ENCODE results near the gene SERPINA4. TPM values are rescaled to one million over a fixed set of nuclear protein-coding genes. Genes with fewer than 3 reads are reported as not detected.

SERPINA4 gene
- total RNA-seq, 1 donor from 2014 or later = not detected

GRCh38 chr14:94596361-94596760, 35.1 kb downstream of the SERPINA4 start:
- Mint-ChIP-seq H3K4me1 (no peaks in the 10 kb centered on the region), H3K36me3 (ENCODE audit: low read depth) (no peaks in the 10 kb centered on the region), H3K9me3 (no peaks in the 10 kb centered on the region), H3K27me3 (peaks cover 1% of the 10 kb centered on the region), H3K27ac (no peak overlapping the region), H3K4me3 (no peak overlapping the region)
- ChIA-PET CTCF (no interaction called here), POLR2A (no interaction called here)
- DNase-seq (no peak), ATAC-seq (ENCODE audit: low read depth) (no peak)
- no peak for TF ChIP-seq CTCF (IDR thresholded peaks at IDR 0.05)
- intact Hi-C loops (cut with micrococcal nuclease) = no loop called here

- no peak overlapping the region for H3K27ac Mint-ChIP-seq
- TF ChIP-seq CTCF (IDR thresholded peaks at IDR 0.05) = no peak
- H3K9me3 Mint-ChIP-seq = no peaks in the 10 kb centered on the region
- H3K36me3 Mint-ChIP-seq (ENCODE audit: low read depth) = no peaks in the 10 kb centered on the region
- DNase-seq (no peak), ATAC-seq (ENCODE audit: low read depth) (no peak)
- no peak overlapping the region for H3K4me3 Mint-ChIP-seq
- CTCF ChIA-PET = no interaction called here
- POLR2A ChIA-PET = no interaction called here
- H3K27me3 Mint-ChIP-seq = peaks cover 1% of the 10 kb centered on the region
- H3K4me1 Mint-ChIP-seq = no peaks in the 10 kb centered on the region
- intact Hi-C loops (cut with micrococcal nuclease) = no loop called here
These were observed 36.5 kb downstream of the SERPINA4 start for GRCh38 chr14:94597788-94598187.

- CTCF ChIA-PET = no interaction called here
- Mint-ChIP-seq H3K36me3 (ENCODE audit: low read depth) (no peaks in the 10 kb centered on the region), H3K27ac (no peak overlapping the region), H3K27me3 (peaks cover 1% of the 10 kb centered on the region), H3K9me3 (no peaks in the 10 kb centered on the region), H3K4me3 (no peak overlapping the region), H3K4me1 (no peaks in the 10 kb centered on the region)
- ATAC-seq (ENCODE audit: low read depth) (no peak), DNase-seq (no peak)
- POLR2A ChIA-PET = interaction anchor here (0.7 kb wide), 1 partner anchor 15 kb away, joined by 6 read pairs; no protein-coding TSS in a partner anchor
- intact Hi-C loops (cut with micrococcal nuclease) = no loop called here
- no peak for TF ChIP-seq CTCF (IDR thresholded peaks at IDR 0.05)
These were observed 37.2 kb downstream of the SERPINA4 start for GRCh38 chr14:94598506-94598815.

GRCh38 chr14:94598816-94599655, 37.8 kb downstream of the SERPINA4 start:
- Mint-ChIP-seq H3K4me1 (no peaks in the 10 kb centered on the region), H3K4me3 (no peak overlapping the region), H3K36me3 (ENCODE audit: low read depth) (no peaks in the 10 kb centered on the region), H3K9me3 (no peaks in the 10 kb centered on the region), H3K27ac (no peak overlapping the region), H3K27me3 (peaks cover 1% of the 10 kb centered on the region)
- DNase-seq (no peak), ATAC-seq (ENCODE audit: low read depth) (no peak)
- ChIA-PET CTCF (no interaction called here), POLR2A (interaction anchor here (0.7 kb wide), 1 partner anchor 16 kb away, joined by 6 read pairs; no protein-coding TSS in a partner anchor)
- TF ChIP-seq CTCF (IDR thresholded peaks at IDR 0.05) = no peak
- intact Hi-C loops (cut with micrococcal nuclease) = no loop called here

- H3K4me3 Mint-ChIP-seq = no peak overlapping the region
- intact Hi-C loops (cut with micrococcal nuclease) = no loop called here
- H3K27me3 Mint-ChIP-seq = peaks cover 1% of the 10 kb centered on the region
- no peak for TF ChIP-seq CTCF (IDR thresholded peaks at IDR 0.05)
- no peak overlapping the region for H3K27ac Mint-ChIP-seq
- H3K9me3 Mint-ChIP-seq = no peaks in the 10 kb centered on the region
- POLR2A ChIA-PET = no interaction called here
- CTCF ChIA-PET = no interaction called here
- H3K36me3 Mint-ChIP-seq (ENCODE audit: low read depth) = no peaks in the 10 kb centered on the region
- DNase-seq (no peak), ATAC-seq (ENCODE audit: low read depth) (no peak)
- no peaks in the 10 kb centered on the region for H3K4me1 Mint-ChIP-seq
These were observed 38.4 kb downstream of the SERPINA4 start for GRCh38 chr14:94599656-94600004.

Measured in activated B cell treated with CpG ODN at 0.5 μM for 24 hours (primary cell).